GM21526 (cell line): Measurements from ENCODE around the gene MFRP.

Source experiments
- ATAC-seq: cut with Tn5 transposase; IDR thresholded peaks from one replicate; pipeline ENCODE4 v1.9.1; 2021; ENCODE audit warnings: moderate library complexity; ENCODE audit not compliant: unreplicated experiment, low FRiP score

The MFRP gene

GRCh38 chr11:119359365-119360214, 13.1 kb upstream of the MFRP start:
- no peak for ATAC-seq

- no peak for ATAC-seq
These were observed 10.6 kb upstream of the MFRP start for GRCh38 chr11:119357074-119357473.

DNA sequence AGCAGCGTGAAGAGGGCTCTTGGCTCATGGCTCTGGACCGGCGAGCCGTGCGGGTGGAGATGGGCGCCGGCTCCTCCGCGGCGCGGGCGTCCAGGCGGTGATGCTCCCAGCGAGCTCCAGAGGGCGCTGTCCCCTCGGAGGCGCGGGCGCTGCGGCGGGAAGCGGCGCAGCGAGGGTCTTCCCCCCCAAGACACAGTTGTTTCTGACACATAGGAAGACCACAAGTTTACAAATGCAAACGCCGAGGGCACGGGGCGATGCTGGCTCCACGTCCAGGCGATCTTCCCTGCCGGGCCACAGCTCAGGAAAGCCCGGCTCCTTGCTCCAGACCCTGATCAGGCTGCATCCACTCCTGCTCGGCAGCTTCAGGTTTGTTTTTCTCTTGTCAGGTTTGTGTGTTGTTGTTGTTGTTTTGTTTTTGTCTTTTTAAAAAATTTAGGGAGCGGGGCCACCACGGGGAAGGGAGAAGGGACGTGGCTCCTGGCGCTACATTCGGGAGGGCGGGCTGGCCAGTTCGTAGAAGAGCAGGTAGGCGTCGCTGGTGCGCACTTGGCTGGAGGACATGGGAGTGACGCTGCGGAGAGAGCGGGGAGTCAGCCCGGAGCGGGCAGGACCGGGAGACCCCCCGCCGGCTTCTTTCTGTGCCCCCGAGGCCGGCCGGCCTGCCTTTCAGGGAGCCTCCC, 10.0 kb upstream of the MFRP start:
- ATAC-seq: no peak

- ATAC-seq: no peak
These were observed 8.8 kb upstream of the MFRP start for GRCh38 chr11:119355091-119355843.

DNA sequence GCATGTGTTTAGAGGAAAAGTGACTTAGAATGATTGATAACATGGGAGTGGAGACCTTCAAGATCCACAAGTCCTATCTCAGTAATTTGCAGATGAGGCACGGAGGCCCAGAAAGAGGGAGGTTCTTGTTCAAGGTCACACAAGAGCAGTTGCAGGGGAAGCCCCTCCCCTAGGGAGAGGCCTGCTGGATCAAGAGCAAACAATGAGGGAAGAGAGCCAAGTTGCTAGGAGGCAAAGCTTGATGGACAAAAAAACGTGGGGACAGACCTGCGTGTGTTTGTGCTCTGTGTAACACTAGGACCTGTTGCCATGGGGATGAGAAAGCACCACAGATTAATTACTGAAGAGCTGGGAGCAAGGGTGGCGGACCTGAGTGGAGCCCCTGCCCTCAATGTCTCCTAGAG, 6.4 kb upstream of the MFRP start:
- no peak for ATAC-seq

DNA sequence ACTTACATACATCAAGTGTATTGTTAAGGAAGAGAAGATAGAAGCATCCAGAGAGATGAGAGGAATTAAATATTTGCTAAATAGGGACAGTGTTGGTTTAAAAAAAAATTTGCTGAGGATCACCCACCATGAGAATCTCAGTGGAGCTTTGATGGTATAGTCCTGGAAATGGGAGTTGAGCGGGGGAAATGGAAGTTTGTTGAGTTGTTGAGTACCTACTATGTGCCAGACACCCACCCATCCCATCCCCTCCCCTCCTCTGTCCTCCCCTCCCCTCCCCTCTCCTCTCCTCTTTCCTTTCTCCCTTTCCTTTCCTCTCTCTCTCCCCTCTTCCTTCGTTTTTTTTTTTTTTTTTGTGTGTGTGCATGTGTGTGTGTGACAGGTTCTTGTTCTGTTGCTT, 4.7 kb upstream of the MFRP start:
- ATAC-seq: no peak

- no peak for ATAC-seq
These were observed 3.8 kb upstream of the MFRP start for GRCh38 chr11:119350302-119350701.

DNA sequence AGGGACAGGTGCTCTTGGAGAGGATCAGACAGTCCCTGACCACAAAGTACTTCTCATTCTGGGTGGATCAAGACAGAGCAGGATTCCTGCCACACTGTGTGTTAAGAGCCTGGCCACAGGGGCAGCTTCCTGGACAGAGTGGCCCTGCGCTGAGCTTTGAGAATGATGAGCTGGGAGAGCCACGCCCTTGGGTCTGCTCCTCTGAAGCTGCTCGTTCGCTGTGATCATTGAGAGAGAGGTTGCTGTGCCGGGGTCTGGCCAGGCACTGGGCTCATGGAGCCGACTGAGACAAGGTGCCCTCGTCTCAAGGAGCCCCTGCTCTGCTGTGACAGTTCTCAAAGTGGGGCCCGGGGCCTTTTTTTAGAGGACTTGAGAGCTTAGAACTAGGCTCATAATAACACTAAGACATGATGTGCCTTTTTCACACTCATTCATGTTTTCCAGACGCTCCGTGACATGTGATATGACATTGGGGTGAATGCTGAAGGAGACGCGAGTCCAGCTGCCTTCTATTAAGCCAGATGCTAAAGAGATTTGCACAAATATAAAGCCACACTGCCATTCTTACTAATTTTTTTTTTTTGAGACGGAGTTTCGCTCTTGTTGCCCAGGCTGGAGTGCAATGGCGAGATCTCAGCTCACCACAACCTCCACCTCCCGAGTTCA, 1.6 kb upstream of the MFRP start:
- no peak for ATAC-seq

GRCh38 chr11:119347242-119347641, 737 bp upstream of the MFRP start:
- no peak for ATAC-seq

DNA sequence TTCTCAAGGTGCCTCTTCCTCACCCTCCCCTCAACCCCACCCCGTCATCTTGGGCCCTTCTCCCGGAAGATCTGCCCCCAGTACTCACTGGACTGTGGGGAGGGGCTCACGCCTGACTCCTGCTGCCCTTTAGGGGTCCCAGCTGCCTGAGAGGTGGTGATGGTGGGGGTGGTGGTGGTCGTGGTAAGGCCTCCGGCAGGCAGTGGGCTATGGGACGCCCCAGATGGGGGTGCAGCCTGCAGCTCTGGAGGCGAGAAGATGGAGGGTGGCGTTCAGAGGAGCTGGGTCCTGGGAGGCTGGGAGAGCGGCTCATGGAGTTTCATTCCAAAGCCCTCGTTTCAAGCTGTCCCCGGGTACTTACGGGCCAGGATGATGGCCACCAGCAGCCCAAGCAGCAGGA, 820 bp downstream of the MFRP start:
- ATAC-seq: no peak

- no peak for ATAC-seq
These were observed 2.1 kb downstream of the MFRP start for GRCh38 chr11:119344291-119345010.

GRCh38 chr11:119343726-119344125, 2.8 kb downstream of the MFRP start:
- ATAC-seq: no peak

DNA sequence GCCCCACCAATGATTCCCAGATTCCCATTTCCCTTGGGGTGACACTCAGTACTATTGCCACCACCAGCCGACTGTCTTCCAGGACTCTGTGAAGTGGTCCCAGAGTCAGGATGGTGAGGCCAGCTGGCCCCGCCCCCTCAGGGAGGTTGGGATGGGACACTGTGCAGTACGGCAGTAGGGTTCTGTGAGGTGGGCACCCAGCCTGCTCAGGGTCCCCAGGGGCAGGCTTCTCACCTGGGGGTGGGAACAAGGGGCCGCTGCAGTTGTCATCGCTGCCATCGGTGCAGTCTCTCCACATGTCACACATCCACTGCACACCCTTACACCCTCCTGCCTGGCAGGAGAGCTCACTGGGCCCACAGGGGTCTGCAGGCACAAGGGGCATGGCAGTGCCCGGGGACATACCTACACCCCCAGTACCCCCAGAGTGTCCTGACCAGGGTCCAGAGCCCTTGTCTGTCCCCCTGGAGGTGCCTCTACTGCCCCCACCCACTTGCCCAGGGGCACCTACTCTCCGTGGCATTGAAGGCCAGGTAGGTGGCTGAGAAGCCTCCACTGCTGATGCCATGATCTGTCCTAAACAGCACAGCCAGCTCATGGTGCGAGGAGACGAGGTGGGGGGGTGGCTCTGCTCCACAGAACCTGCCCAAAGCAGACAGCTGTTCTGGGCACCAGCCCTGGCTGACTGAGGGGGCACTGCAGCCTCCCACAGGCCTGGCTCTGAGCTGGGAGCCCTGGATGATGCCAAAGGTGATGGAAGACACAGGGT, 4.0 kb downstream of the MFRP start:
- ATAC-seq: no peak

GRCh38 chr11:119342023-119342300, 4.5 kb downstream of the MFRP start:
- no peak for ATAC-seq

GRCh38 chr11:119341222-119342022, 5.1 kb downstream of the MFRP start:
- no peak for ATAC-seq

GRCh38 chr11:119340335-119341221, 5.9 kb downstream of the MFRP start, which contains the start of gene C1QTNF5:
TSS of gene C1QTNF5 (minus strand) at chr11:119340883. CDS start at chr11:119340397, 486 bp downstream.
- ATAC-seq: no peak

GRCh38 chr11:119339589-119340334, 6.7 kb downstream of the MFRP start:
- ATAC-seq: no peak
